DMS 273 treated with DMSO at 0.1 percent for 48 hours (cell line): ENCODE measurements around the gene DNM3.

Source experiments
- DNase-seq: peaks from one replicate; lab custom pipeline; 2025; lab: John Stamatoyannopoulos, UW

Gene DNM3

GRCh38 chr1:172395576-172395975 lies 554.3 kb downstream of the DNM3 start:
- no peak for DNase-seq

GRCh38 chr1:172397221-172397620 lies 555.9 kb downstream of the DNM3 start:
- DNase-seq, result no peak

- DNase-seq, result no peak
These were observed 556.3 kb downstream of the DNM3 start for GRCh38 chr1:172397633-172398032.

- no peak for DNase-seq
These were observed 556.9 kb downstream of the DNM3 start for GRCh38 chr1:172398193-172398592.

GRCh38 chr1:172398970-172399755 lies 557.9 kb downstream of the DNM3 start:
- peak; percentile 71 for DNase-seq

- no peak for DNase-seq
These were observed 558.7 kb downstream of the DNM3 start for GRCh38 chr1:172399756-172400721.

- DNase-seq, result no peak
These were observed 559.4 kb downstream of the DNM3 start for GRCh38 chr1:172400722-172401105.

- no peak for DNase-seq
These were observed 560.2 kb downstream of the DNM3 start for GRCh38 chr1:172401477-172401876.

GRCh38 chr1:172401892-172402291 lies 560.6 kb downstream of the DNM3 start:
- DNase-seq, result no peak

- no peak for DNase-seq
These were observed 561.7 kb downstream of the DNM3 start for GRCh38 chr1:172402878-172403569.

GRCh38 chr1:172404121-172404520 lies 562.8 kb downstream of the DNM3 start:
- DNase-seq, result no peak

GRCh38 chr1:172405912-172406311 lies 564.6 kb downstream of the DNM3 start:
- no peak for DNase-seq

- DNase-seq, result no peak
These were observed 565.7 kb downstream of the DNM3 start for GRCh38 chr1:172406968-172407367.

- DNase-seq, result no peak
These were observed 567.7 kb downstream of the DNM3 start for GRCh38 chr1:172408958-172409357.

- no peak for DNase-seq
These were observed 568.7 kb downstream of the DNM3 start for GRCh38 chr1:172410027-172410426.

GRCh38 chr1:172411791-172412338 lies 570.6 kb downstream of the DNM3 start:
- no peak for DNase-seq

- no peak for DNase-seq
These were observed 573.0 kb downstream of the DNM3 start for GRCh38 chr1:172414331-172414730.

GRCh38 chr1:172416496-172417035 lies 575.3 kb downstream of the DNM3 start:
- DNase-seq, result no peak

- no peak for DNase-seq
These were observed 576.3 kb downstream of the DNM3 start for GRCh38 chr1:172417557-172417956.

- no peak for DNase-seq
These were observed 579.1 kb downstream of the DNM3 start, which contains the start of gene C1orf105 for GRCh38 chr1:172420385-172420784. C1orf105 (plus strand) TSS chr1:172420685; CDS start chr1:172420886, 201 bp downstream.

- DNase-seq, result no peak
These were observed 580.8 kb downstream of the DNM3 start for GRCh38 chr1:172421974-172422604.
